Muscle layer of colon (tissue), 2 donors: ENCODE results near the gene VSNL1.

ENCODE experiments used
- H3K27ac ChIP-seq: one replicate; pipeline ENCODE4 v1.7.0; 2013; ENCODE audit warnings: low read depth, mild to moderate bottlenecking, low read length, moderate library complexity
- H3K27me3 ChIP-seq, 2 donors: one replicate each; pipeline ENCODE4 v1.7.0; 2013; ENCODE audit warnings: low read length in 2 of 2, mild to moderate bottlenecking in 2 of 2; ENCODE audit not compliant: insufficient read depth in 2 of 2, control insufficient read depth in 1 of 2
- H3K36me3 ChIP-seq: one replicate; pipeline ENCODE4 v1.7.0; 2013; ENCODE audit warnings: mild to moderate bottlenecking, low read length; ENCODE audit not compliant: insufficient read depth
- H3K4me1 ChIP-seq: one replicate; pipeline ENCODE4 v1.7.0; 2013; ENCODE audit warnings: mild to moderate bottlenecking, low read length; ENCODE audit not compliant: insufficient read depth
- H3K4me3 ChIP-seq, 2 donors: one replicate each; pipeline ENCODE4 v1.7.0; 2013; ENCODE audit warnings: low read length in 2 of 2, low read depth in 1 of 2, mild to moderate bottlenecking in 1 of 2, moderate library complexity in 1 of 2
- H3K9ac ChIP-seq: one replicate; pipeline ENCODE4 v1.7.0; 2013; ENCODE audit warnings: low read length
- H3K9me3 ChIP-seq: one replicate; pipeline ENCODE4 v1.7.0; 2013; ENCODE audit warnings: mild to moderate bottlenecking, low read length
- donor health status: abdominal sarcoma.
- donor health status: Adenocarcinoma of cecum.

Gene VSNL1

GRCh38 chr2:17573085-17573803 is 32.7 kb downstream of the VSNL1 start:
- Histone ChIP-seq H3K27ac (no peak overlapping the region), H3K36me3 (no peaks in the 10 kb centered on the region), H3K27me3 (no peaks in the 10 kb centered on the region), H3K9me3 (no peaks in the 10 kb centered on the region), H3K4me1 (no peaks in the 10 kb centered on the region), H3K4me3 (no peak overlapping the region), H3K9ac (no peak overlapping the region)

- H3K4me3 ChIP-seq: no peak overlapping the region
- H3K36me3 ChIP-seq: no peaks in the 10 kb centered on the region
- H3K27me3 ChIP-seq: no peaks in the 10 kb centered on the region
- no peak overlapping the region for H3K27ac ChIP-seq
- H3K9ac ChIP-seq: no peak overlapping the region
- H3K4me1 ChIP-seq: no peaks in the 10 kb centered on the region
- no peaks in the 10 kb centered on the region for H3K9me3 ChIP-seq
Observed at GRCh38 chr2:17573804-17574175, 33.3 kb downstream of the VSNL1 start.

- H3K9ac ChIP-seq: no peak overlapping the region
- H3K4me1 ChIP-seq: no peaks in the 10 kb centered on the region
- H3K4me3 ChIP-seq: no peak overlapping the region
- H3K27me3 ChIP-seq: no peaks in the 10 kb centered on the region
- no peak overlapping the region for H3K27ac ChIP-seq
- H3K9me3 ChIP-seq: no peaks in the 10 kb centered on the region
- H3K36me3 ChIP-seq: no peaks in the 10 kb centered on the region
Observed at GRCh38 chr2:17574406-17575073, 34.0 kb downstream of the VSNL1 start.

GRCh38 chr2:17576802-17577201 is 36.3 kb downstream of the VSNL1 start:
- no peaks in the 10 kb centered on the region for H3K27me3 ChIP-seq
- no peaks in the 10 kb centered on the region for H3K9me3 ChIP-seq
- no peaks in the 10 kb centered on the region for H3K36me3 ChIP-seq
- no peaks in the 10 kb centered on the region for H3K4me1 ChIP-seq
- H3K4me3 ChIP-seq: no peak overlapping the region
- no peak overlapping the region for H3K9ac ChIP-seq
- H3K27ac ChIP-seq: no peak overlapping the region

GRCh38 chr2:17578466-17578928 is 38.0 kb downstream of the VSNL1 start:
- Histone ChIP-seq H3K9me3 (no peaks in the 10 kb centered on the region), H3K4me3 (no peak overlapping the region), H3K36me3 (no peaks in the 10 kb centered on the region), H3K4me1 (no peaks in the 10 kb centered on the region), H3K9ac (no peak overlapping the region), H3K27ac (no peak overlapping the region), H3K27me3 (no peaks in the 10 kb centered on the region)

GRCh38 chr2:17579605-17580318 is 39.3 kb downstream of the VSNL1 start:
- no peaks in the 10 kb centered on the region for H3K36me3 ChIP-seq
- no peak overlapping the region for H3K9ac ChIP-seq
- H3K27me3 ChIP-seq: no peaks in the 10 kb centered on the region
- no peak overlapping the region for H3K4me3 ChIP-seq
- no peak overlapping the region for H3K27ac ChIP-seq
- H3K9me3 ChIP-seq: no peaks in the 10 kb centered on the region
- no peaks in the 10 kb centered on the region for H3K4me1 ChIP-seq

- H3K27ac ChIP-seq: no peak overlapping the region
- no peak overlapping the region for H3K9ac ChIP-seq
- H3K36me3 ChIP-seq: no peaks in the 10 kb centered on the region
Observed at GRCh38 chr2:17580319-17580715, 39.8 kb downstream of the VSNL1 start.

GRCh38 chr2:17581831-17582230 is 41.3 kb downstream of the VSNL1 start:
- Histone ChIP-seq H3K27me3 (no peaks in the 10 kb centered on the region), H3K9me3 (no peaks in the 10 kb centered on the region), H3K4me3 (no peak overlapping the region), H3K4me1 (no peaks in the 10 kb centered on the region), H3K27ac (no peak overlapping the region), H3K36me3 (no peaks in the 10 kb centered on the region), H3K9ac (no peak overlapping the region)

More at GRCh38 chr2:17580319-17580715, 39.8 kb downstream of the VSNL1 start:
- Histone ChIP-seq H3K4me1 (no peaks in the 10 kb centered on the region), H3K9me3 (no peaks in the 10 kb centered on the region), H3K4me3 (no peak overlapping the region), H3K27me3 (no peaks in the 10 kb centered on the region)

- Histone ChIP-seq H3K4me3 (no peak overlapping the region), H3K9ac (no peak overlapping the region), H3K36me3 (no peaks in the 10 kb centered on the region), H3K27me3 (no peaks in the 10 kb centered on the region), H3K4me1 (no peaks in the 10 kb centered on the region), H3K27ac (no peak overlapping the region), H3K9me3 (no peaks in the 10 kb centered on the region)
Observed at GRCh38 chr2:17583166-17583565, 42.7 kb downstream of the VSNL1 start.

GRCh38 chr2:17583646-17584045 is 43.1 kb downstream of the VSNL1 start:
- no peaks in the 10 kb centered on the region for H3K9me3 ChIP-seq
- H3K9ac ChIP-seq: no peak overlapping the region
- no peak overlapping the region for H3K4me3 ChIP-seq
- H3K4me1 ChIP-seq: no peaks in the 10 kb centered on the region
- H3K27ac ChIP-seq: no peak overlapping the region
- H3K36me3 ChIP-seq: no peaks in the 10 kb centered on the region
- H3K27me3 ChIP-seq: no peaks in the 10 kb centered on the region

GRCh38 chr2:17584689-17585088 is 44.2 kb downstream of the VSNL1 start:
- Histone ChIP-seq H3K27ac (no peak overlapping the region), H3K27me3 (no peaks in the 10 kb centered on the region), H3K4me3 (no peak overlapping the region), H3K36me3 (no peaks in the 10 kb centered on the region), H3K9ac (no peak overlapping the region), H3K9me3 (no peaks in the 10 kb centered on the region), H3K4me1 (no peaks in the 10 kb centered on the region)
